GM18502 (cell line): ENCODE results near the gene SMOC1.

Experiments
- ATAC-seq: cut with Tn5 transposase; IDR thresholded peaks from one replicate; pipeline ENCODE4 v1.9.1; 2021; ENCODE audit warnings: mild to moderate bottlenecking; ENCODE audit not compliant: unreplicated experiment, poor library complexity

Gene SMOC1

DNA sequence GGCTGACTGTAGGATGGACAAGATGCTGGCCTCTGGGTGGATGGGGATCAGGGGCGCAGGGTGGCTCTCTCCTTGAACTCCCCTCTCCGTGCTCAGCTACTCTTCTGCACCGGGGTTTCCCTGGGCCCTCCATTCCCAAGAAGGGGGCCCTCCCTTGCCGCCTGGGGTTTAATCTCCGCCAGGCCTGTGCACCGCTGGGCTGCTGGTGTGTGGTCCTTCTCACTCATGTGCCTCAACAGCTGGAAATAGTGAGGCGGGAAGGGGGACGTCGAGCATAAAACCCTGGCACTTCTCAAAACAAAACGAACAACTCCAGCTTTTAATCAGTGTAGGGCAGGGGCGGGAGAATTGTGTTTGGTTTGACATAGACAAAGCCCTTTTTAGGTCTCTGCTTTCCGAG, 19.0 kb upstream of the SMOC1 start:
- ATAC-seq: no peak

- no peak for ATAC-seq
These were observed 18.1 kb upstream of the SMOC1 start for GRCh38 chr14:69861025-69861569.

- no peak for ATAC-seq
These were observed 16.1 kb upstream of the SMOC1 start for GRCh38 chr14:69863083-69863482.

- ATAC-seq: no peak
These were observed 13.4 kb upstream of the SMOC1 start for GRCh38 chr14:69865701-69866365.

- no peak for ATAC-seq
These were observed 10.8 kb upstream of the SMOC1 start for GRCh38 chr14:69868363-69868963.

DNA sequence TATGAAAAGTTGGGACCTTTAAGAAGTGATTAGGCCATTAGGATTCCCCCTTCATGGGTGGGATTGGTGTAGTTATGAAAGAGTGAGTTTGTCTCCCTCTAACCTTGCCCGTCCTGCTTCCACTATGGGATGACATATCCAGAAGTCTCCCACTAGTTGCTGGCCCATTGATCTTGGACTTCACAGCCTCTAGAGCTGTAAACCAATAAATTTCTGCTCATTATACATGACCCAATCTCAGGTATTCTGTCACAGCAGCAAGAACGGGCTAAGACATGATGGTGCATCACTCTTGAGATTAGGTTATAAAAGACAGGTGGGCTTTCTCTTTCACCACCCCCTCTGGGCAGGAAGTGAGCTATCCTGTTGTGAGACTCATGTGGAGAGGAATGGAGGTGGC, 8.6 kb upstream of the SMOC1 start:
- ATAC-seq: no peak

GRCh38 chr14:69873877-69874780, 5.1 kb upstream of the SMOC1 start:
- ATAC-seq: no peak

DNA sequence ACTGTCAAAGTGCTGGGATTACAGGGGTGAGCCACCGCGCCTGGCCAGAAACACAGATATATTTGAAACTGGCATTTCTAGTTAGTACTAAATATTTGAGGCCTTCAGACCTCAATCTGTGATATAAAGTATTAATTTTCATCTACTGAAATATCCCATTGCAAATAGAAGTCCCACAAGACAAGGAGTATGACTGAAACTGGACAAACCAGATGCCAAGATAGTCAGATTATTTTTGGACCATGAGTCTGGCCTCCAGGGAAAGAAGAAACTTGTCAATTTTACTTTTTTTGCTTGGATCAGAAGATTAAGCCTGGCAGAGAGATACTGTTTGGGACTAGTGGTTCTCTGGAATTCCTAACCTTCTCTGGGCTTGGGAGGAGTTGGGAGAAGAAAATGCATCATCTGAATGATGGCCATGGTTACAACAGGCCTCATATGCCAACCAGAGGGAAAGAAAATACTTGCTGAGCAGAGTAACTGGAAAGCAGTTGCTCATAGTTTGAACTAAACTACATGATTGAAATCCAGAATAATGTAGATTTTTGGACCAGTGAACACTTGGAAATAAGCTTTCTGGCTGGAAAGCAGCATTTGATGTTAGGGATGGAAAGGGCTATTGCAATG, 2.9 kb upstream of the SMOC1 start:
- ATAC-seq: no peak

GRCh38 chr14:69876848-69877306, 2.3 kb upstream of the SMOC1 start:
- ATAC-seq: no peak

GRCh38 chr14:69877492-69877891, 1.7 kb upstream of the SMOC1 start:
- ATAC-seq: no peak

GRCh38 chr14:69878251-69878650, 965 bp upstream of the SMOC1 start:
- ATAC-seq: no peak

DNA sequence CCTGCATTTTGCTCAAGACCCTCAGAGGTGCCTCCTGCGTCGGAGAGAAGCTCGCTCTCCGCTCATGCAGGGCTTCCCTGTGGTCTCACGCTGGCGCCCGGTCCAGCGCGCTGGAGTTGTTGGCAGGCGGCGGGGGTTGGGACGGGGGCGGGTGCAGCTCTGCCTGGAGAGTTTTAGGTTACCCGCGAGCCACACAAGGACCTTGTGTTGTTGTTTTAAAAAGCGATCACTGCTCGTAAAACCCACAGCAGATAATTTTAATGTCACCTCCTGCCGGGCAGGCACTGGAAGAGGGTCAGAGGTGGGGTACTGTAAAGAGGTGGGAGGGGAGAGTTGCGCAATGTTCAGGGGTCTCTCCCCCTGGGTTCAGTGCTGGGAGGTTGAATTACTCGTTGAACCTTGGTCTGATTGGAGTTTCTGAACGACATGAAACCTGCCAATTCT, 850 bp downstream of the SMOC1 start:
- ATAC-seq: no peak

DNA sequence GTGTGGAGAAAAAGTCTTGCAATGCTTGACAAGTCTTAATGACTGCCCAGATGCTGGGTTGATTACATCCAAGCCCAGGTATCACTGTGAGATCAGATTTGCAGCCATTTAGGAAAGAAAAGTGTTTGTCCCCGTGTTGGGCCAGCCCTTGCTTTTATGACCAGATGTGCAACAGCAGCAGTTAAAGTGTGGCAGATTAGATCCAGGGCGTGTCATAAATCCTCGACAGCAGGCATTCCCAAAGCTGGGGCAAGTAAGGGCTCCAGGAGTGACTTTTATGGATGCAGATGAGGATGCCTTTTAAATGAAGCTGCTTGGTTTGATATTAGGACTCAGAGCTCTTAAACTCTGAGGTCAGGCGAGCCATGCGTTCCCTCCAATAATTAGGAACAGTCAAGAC, 1.7 kb downstream of the SMOC1 start:
- no peak for ATAC-seq

DNA sequence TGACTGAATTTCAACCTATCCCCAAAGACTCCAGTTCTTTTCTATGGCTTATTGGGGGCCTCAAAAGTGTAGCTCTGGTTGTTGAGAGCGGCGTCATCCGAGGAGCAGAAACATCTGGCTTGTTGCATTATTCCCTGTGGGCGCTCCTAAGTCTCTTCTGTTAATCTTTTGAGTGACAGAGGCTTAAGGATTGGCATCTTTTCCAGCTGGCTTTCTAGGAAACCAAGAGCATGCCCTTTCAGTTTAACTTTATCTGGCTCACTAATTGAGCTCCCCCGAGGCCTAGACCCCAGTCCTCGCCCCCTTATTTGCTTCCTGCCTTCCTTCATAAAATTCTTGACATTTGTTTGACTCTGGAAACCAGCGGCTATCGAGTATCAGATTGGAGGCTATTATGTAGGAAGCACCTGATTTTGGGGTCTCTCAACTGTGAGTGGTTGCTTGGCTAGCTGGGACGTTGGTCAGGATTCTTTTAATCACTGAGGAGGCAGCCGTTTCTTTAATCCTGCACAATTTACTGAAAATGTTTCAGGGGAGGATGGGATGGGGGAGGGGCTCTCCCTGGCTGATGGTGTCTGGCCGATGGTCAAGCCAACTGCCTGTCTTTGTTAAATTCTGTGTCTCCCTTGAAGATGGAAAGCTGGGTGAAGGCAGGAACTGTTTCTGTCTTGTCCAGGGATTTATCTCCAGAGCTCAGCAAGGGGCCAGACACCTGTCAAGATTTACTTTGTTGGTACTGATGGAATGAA, 3.1 kb downstream of the SMOC1 start:
- ATAC-seq: no peak

GRCh38 chr14:69882915-69883314, 3.7 kb downstream of the SMOC1 start:
- ATAC-seq: no peak

- no peak for ATAC-seq
These were observed 7.4 kb downstream of the SMOC1 start for GRCh38 chr14:69886453-69887242.

DNA sequence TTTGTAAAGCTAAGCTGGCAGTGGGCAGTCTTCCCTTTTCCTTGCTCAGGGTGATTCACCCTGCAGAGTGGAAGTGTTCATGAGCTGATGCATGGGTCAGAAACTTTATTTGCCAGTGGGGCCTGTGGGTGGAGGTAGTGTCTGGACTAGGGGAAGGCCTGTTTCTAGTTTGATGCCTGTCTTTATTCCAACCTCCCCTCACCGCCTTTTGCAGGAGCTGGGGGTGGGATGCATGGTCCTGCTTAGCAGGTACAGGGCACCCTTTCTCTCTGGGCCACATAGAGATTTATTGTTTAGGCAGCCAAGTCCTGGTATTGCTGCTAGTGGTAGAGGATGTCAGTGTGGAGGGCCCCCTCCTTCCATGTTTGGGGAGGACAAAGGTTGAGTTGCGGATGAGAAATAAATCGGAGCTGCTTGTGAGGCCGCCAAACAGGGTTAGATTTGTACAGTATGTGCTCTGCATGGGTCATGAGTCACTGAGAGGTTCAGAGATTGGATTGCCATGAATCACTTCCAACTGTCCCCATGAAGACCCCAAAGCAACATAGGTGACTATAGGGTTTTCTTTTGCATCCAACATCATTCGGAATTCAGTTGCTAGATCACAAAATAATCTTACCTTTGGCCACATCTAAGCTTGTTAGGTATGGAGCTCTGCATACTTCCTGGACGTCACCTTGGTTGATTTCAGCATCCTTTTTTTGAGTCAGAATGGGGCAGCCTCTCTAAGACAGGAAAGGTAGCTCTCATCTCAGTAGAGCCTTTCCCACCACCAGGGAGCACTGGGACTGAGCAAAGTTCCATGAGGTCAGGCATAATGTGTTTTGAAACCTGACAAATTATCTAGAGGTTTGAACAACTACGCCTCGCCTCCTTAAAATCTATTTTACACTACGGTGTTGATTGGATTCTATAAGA, 8.8 kb downstream of the SMOC1 start:
- ATAC-seq: no peak

GRCh38 chr14:69891422-69891821, 12.2 kb downstream of the SMOC1 start:
- ATAC-seq: no peak
